CD1c-positive myeloid dendritic cell (primary cell): Measurements from ENCODE around the gene REXO4.
"Not testable (repeated sequence)": the region's sequence is repeated elsewhere in the genome, so short reads cannot be mapped to it uniquely, and the experiment has no call there.

Experiments used
- DNase-seq: peaks from one replicate; pipeline ENCODE4 v3.0.0-alpha.2; 2016; ENCODE audit errors: extremely low spot score

REXO4 gene

GRCh38 chr9:133417541-133418461, at the start of gene REXO4:
Gene REXO4, minus strand, starts transcription at chr9:133418010. Its CDS starts 166 bp downstream, at chr9:133417844.
- peak; percentile 88 for DNase-seq

- no peak for DNase-seq
These were observed 49.3 kb upstream of the REXO4 start for GRCh38 chr9:133467101-133467500.

- DNase-seq = no peak
These were observed 48.2 kb upstream of the REXO4 start for GRCh38 chr9:133465984-133466383.

GRCh38 chr9:133464638-133465037, 46.8 kb upstream of the REXO4 start:
- no peak for DNase-seq

DNA sequence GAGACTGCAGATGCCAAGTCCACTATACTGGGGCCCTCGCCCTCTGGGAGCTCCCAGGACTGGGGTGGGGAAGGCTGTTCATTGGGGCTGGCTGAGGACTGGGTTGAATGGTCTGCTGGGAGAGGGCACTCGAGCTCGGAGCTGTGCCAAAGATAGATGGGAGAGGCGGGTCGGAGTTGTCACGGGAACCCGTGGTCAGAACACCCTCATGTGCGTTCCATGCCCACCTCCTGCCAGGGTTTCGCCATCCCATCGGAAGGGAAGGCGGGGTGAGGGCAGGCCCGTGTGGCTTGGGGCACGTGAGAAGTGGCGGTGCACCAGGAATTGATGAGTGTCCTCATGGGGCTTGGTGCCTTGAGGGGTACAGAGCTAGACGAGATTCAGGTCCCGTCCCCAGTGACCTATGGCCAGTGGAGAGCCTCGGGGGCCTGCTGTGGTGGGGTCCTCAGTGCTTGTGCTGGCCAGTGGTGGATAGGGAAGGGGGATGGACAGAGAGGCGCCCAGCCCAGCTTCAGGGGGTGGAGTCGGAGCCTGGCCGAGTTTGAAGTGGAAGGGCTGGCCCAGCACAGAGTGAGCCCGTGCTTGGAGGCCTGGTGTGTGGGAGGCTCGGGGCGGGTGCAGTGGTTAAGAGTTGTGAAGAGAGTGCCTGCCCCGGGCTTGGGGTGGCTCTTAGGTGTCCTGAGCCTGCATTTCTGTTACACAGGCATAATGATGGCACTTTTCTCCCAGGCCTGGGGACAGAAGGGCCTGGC, 46.2 kb upstream of the REXO4 start:
- no peak for DNase-seq

- no peak for DNase-seq
These were observed 45.5 kb upstream of the REXO4 start for GRCh38 chr9:133463234-133463863.

DNA sequence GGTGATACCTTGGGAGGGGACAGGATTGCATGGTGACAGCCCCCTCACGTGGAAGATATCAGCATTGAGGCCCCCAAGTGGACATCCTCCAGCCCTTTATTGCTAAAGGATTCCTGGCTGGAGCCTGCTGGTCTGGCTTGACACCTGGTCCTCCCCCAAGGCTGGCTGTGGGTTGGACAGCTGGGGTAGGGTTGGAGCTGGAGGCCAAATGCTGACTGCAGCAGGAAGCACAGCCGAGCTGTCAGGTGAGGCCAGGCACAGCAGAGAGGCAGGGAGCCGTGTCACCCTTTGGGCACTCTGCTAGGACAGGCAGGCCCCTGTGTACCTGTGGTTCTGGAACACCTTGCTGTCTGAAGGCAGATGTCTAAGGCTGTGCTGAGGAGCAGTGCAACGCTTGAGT, 44.2 kb upstream of the REXO4 start:
- DNase-seq = no peak

- peak; percentile 30 for DNase-seq
These were observed 42.8 kb upstream of the REXO4 start for GRCh38 chr9:133460405-133461175.

- DNase-seq = peak; percentile 94
These were observed 41.9 kb upstream of the REXO4 start, which contains the start of gene CACFD1 for GRCh38 chr9:133459476-133460404. Gene CACFD1, plus strand, starts transcription at chr9:133459978. Its CDS starts 89 bp downstream, at chr9:133460067.

DNA sequence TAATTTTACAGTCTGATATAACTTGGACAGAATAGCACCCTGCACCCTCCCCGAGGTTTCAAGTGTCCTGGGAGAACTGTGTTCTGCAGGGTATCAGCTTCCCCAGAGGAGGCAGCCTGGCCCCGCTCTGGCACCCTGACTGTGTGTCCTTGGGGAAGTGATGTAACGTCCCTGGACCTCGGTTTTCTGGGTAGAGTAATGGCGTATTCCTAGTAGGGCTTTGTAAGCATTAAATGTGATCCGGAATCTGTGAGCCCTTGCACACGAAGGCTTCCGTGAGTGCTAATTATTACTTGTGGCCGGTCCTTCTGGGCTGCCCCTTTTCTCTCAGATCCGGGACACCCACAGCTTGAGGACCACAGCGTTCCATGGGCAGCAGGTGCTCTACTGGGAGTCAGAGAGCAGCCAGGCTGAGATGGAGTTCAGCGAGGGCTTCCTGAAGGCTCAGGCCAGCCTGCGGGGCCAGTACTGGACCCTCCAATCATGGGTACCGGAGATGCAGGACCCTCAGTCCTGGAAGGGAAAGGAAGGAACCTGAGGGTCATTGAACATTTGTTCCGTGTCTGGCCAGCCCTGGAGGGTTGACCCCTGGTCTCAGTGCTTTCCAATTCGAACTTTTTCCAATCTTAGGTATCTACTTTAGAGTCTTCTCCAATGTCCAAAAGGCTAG, 41.0 kb upstream of the REXO4 start:
- DNase-seq = peak; percentile 59

DNA sequence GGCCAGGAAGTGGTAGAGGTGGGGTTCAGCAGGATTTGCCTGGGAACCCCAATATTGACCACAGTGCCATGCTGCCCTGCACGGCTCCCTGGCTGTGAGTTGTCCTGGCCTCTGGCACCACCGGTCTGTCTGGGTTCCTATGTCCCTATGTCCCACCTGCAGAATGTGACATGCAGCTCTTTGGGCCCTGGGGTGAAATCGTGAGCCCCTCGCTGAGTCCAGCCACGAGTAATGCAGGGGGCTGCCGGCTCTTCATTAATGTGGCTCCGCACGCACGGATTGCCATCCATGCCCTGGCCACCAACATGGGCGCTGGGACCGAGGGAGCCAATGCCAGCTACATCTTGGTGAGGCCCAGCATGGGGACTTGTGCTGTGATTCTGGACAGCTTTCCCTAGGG, 39.9 kb upstream of the REXO4 start:
- no peak for DNase-seq

- DNase-seq = no peak
These were observed 39.4 kb upstream of the REXO4 start for GRCh38 chr9:133457233-133457632.

DNA sequence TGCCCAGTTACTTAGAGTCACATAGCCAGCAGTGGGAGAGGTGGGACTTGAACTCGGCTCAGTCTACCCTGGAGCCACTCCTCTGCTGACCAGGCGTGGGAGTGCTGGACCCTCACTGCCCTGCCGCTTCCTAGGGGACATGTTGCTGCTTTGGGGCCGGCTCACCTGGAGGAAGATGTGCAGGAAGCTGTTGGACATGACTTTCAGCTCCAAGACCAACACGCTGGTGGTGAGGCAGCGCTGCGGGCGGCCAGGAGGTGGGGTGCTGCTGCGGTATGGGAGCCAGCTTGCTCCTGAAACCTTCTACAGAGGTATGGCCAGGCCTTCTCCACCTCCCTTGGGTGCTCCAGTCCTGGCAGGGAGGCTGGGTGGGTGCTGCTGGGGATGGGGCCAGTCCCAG, 38.6 kb upstream of the REXO4 start:
- DNase-seq = no peak

- DNase-seq = no peak
These were observed 38.1 kb upstream of the REXO4 start for GRCh38 chr9:133455936-133456335.

DNA sequence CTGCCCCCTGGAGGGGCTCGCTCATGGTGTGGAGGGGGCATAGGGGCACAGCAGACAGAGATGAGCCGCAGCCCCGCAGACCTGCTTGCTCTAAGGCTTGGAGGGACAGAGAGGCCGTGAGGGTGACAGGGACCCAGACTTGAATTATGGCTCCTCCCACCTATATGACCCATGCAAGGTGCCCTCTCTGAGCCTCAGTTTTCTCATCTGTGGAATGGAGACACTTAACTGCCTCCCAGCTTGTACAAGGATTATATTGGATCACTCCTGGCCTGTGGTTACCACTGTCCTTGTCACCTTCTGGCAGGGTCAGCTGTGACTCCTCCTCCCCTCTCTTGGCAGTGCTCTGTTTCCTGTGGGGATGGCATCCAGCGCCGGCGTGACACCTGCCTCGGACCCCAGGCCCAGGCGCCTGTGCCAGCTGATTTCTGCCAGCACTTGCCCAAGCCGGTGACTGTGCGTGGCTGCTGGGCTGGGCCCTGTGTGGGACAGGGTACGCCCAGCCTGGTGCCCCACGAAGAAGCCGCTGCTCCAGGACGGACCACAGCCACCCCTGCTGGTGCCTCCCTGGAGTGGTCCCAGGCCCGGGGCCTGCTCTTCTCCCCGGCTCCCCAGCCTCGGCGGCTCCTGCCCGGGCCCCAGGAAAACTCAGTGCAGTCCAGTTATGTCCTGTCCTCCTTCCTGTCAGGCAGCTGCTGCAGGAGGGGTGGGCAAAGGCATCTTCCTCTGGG, 37.3 kb upstream of the REXO4 start:
- no peak for DNase-seq

DNA sequence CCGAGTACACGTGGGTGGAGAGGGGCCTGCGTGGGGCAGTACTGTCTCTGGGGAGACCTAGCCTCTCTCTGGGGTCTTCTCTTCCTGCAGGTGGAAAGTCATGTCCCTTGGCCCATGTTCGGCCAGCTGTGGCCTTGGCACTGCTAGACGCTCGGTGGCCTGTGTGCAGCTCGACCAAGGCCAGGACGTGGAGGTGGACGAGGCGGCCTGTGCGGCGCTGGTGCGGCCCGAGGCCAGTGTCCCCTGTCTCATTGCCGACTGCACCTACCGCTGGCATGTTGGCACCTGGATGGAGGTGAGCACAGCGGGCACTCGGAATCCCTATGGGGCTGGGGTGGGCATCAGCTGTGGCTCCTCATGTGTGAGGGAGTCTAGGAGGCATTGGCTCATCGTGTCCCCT, 36.5 kb upstream of the REXO4 start:
- no peak for DNase-seq

GRCh38 chr9:133453651-133454050, 35.8 kb upstream of the REXO4 start:
- no peak for DNase-seq

DNA sequence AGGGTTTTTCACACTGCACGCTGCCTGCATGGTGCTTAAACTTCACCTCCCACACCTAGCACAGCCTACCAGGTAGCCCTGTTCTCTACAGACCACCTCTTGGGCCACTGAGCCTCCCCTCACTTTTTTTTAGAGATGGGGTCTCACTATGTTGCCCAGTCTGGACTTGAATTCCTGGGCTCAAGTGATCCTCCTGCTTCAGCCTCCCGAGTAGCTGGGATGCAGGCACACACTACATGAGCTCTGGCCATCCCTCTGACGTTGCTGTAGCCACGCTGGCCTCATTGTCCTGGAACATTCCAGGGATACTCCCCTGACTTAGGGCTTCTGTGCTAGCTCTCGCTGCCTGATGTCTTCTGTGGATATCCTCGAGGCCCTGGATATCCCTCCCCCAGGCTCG, 34.8 kb upstream of the REXO4 start:
- no peak for DNase-seq

- DNase-seq = not testable (repeated sequence)
These were observed 34.1 kb upstream of the REXO4 start for GRCh38 chr9:133451865-133452264.
